Activated T-cell treated with anti-CD3 and anti-CD28 coated beads, Interleukin-2, amount 50 U/mL, for 72 hours (primary cell): ENCODE data around the gene DUOXA1. TPM values are rescaled to one million over a fixed set of nuclear protein-coding genes. Genes with fewer than 3 reads are reported as not detected.
"Not testable (repeated sequence)": the region's sequence is repeated elsewhere in the genome, so short reads cannot be mapped to it uniquely, and the experiment has no call there.

Source experiments
- ATAC-seq, 2 donors: fragments of 150-1000 bp; cut with Tn5 transposase; replicated peaks in 1 of 2; 2 replicates each; pipeline ENCODE4 v1.10.0; 2021; ENCODE audit warnings: moderate library complexity in 2 of 2, mild to moderate bottlenecking in 1 of 2
- DNase-seq, 2 donors: peaks; one replicate each; pipeline ENCODE4 v3.0.0; 2021 to 2022; ENCODE audit warnings: mixed read lengths in 1 of 2
- H3K27ac Mint-ChIP-seq: one replicate; pipeline ENCODE4 v1.8.0; 2022; ENCODE audit warnings: mild to moderate bottlenecking, moderate library complexity, mixed read lengths
- H3K27me3 Mint-ChIP-seq: one replicate; pipeline ENCODE4 v1.8.0; 2022; ENCODE audit warnings: low read depth, mixed read lengths
- H3K36me3 Mint-ChIP-seq, 2 donors: one replicate each; pipeline ENCODE4 v1.8.0; 2022; ENCODE audit warnings: mixed read lengths in 2 of 2, mild to moderate bottlenecking in 1 of 2; ENCODE audit not compliant: insufficient read depth in 2 of 2
- H3K4me1 Mint-ChIP-seq: one replicate; pipeline ENCODE4 v1.8.0; 2022; ENCODE audit warnings: low read depth, mixed read lengths
- H3K4me3 Mint-ChIP-seq, 2 donors: one replicate each; pipeline ENCODE4 v1.8.0; 2022; ENCODE audit warnings: mild to moderate bottlenecking in 2 of 2, mixed read lengths in 2 of 2, moderate library complexity in 2 of 2
- H3K9me3 Mint-ChIP-seq, 2 donors: one replicate each; pipeline ENCODE4 v1.8.0; 2022; ENCODE audit warnings: mixed read lengths in 2 of 2
- total RNA-seq, 2 donors: library from RNA; stranded (reverse); gene quantifications; one replicate each; pipeline ENCODE4 v1.2.3, GENCODE V29; 2022

DUOXA1 gene
- total RNA-seq, 2 donors from 2014 or later: 0.46 to 0.65 TPM

DNA sequence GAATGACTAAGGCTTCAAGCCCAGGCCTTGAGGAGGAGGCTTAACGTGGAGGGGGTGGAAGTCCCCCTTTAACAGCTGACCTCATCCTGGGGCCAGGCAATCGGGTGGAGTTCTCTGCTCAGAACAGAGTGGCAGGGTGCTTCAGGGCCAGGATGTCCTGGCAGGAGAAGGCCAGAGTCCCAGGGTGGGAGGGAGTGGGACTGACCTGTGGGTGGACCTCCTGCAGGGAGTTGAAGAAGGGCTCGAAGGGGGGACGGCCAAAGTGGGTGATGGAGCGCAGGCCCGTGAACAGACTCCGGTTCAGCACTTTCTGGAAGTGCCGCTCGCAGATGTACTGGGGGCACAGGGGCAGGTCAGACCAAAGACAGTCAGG lies 35.3 kb downstream of the DUOXA1 start:
- Mint-ChIP-seq H3K27me3 (peaks cover 14% of the 10 kb centered on the region), H3K4me1 (no peaks in the 10 kb centered on the region), H3K4me3 (no peak overlapping the region), H3K9me3 (no peaks in the 10 kb centered on the region), H3K27ac (no peak overlapping the region), H3K36me3 (no peaks in the 10 kb centered on the region)
- ATAC-seq (no peak), DNase-seq (no peak)

DNA sequence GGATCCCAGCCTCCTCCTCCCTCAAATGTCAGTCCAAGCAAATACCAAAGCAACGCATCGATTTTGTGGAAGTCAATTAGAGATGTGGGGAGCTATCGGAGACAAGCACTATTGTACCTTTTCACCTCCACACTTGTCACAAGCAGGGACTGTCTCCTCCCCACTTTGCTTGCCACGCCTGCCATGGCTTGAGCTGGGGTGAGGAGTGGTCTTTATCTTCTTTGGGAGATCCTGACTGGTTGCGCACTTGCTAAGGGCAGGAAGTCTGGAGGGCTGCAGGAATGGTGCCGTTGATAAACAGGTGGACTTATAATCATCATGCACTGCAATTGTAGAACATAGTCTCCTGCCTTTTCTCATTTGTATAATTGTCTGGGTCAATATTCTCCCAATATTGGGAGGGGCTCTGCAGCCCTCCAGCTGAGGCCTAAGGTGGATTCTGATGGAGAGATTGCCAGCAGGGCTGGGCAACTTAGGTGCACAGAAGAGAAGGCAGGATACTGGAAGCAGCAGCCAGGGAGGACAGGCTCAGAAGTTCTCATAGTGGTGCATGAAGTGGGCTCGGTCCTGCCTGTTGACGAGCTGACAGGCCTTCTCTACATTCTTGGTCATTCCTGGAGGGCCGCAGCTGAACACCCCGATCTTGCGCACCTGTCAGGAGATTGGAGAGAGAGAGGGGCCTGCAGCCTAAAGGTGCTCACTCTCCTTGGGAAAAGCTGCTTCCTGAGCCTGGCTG lies 35.9 kb downstream of the DUOXA1 start:
- Mint-ChIP-seq H3K4me3 (no peak overlapping the region), H3K36me3 (no peaks in the 10 kb centered on the region), H3K4me1 (no peaks in the 10 kb centered on the region), H3K27me3 (peaks cover 19% of the 10 kb centered on the region), H3K9me3 (no peaks in the 10 kb centered on the region), H3K27ac (no peak overlapping the region)
- no peak for DNase-seq
- no peak for ATAC-seq

DNA sequence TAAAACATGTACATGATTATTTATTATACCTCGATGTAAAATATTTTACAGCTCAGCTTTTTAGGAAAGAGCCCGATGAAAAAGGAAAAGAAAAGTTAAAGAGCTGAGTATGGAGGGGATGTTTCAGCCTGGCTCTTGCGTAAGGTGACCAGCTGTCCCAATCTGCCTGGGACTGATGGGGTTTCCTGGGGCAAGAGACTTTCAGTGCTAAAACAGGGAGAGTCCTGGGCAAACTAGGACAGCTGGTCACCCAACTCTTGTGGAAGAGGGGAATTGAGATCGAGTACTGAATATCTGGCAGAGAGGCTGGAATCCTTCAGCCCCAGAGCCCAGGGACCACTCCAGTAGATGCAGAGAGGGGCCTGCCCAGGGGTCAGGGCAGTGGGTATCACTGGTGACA lies 36.7 kb downstream of the DUOXA1 start:
- H3K36me3 Mint-ChIP-seq: no peaks in the 10 kb centered on the region
- H3K4me3 Mint-ChIP-seq: no peak overlapping the region
- no peak for ATAC-seq
- H3K27me3 Mint-ChIP-seq: peaks cover 22% of the 10 kb centered on the region
- H3K27ac Mint-ChIP-seq: no peak overlapping the region
- DNase-seq: no peak
- H3K9me3 Mint-ChIP-seq: no peaks in the 10 kb centered on the region
- no peaks in the 10 kb centered on the region for H3K4me1 Mint-ChIP-seq

DNA sequence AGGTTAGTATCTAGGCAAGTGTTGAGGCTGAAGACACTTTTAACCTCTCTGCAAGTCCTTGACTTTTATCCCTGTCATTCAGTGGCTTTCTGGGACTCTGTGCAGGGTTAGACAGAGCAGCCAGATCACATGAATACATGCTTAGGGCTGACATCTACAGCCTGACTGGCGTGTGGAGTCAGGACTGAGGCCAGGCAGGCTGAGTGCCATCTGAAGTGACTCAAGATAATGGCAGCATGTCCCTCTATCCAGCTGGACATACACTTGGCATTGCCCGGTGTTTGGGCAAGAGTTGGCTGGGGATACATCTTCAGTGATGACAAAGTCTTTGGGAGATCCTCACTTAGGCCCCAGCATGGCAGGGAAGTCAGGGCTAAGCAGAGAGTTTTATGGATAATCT lies 38.1 kb downstream of the DUOXA1 start:
- Mint-ChIP-seq H3K36me3 (no peaks in the 10 kb centered on the region), H3K27me3 (peaks cover 28% of the 10 kb centered on the region), H3K9me3 (no peaks in the 10 kb centered on the region), H3K27ac (no peak overlapping the region), H3K4me3 (no peak overlapping the region), H3K4me1 (no peaks in the 10 kb centered on the region)
- DNase-seq (no peak), ATAC-seq (no peak)

DNA sequence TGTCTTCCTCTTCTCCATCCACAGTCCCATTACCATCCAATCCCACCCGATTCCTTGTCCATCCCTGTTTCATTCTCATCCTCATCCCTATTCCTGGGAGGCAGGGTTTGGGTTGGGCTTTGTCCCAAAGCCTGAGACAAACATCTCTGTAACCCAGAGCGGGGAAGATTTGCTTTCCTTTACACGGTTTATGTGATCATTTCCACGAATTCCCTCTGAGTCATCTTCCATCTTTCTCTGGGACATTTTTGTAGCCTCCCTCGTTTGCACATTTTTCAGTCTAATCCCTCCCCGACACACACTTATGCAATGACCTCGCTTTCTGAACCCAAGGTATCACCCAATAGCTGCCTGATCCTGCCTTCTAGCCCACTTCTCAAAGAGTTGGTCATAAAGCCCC lies 38.5 kb downstream of the DUOXA1 start:
- Mint-ChIP-seq H3K4me3 (no peak overlapping the region), H3K27me3 (peaks cover 28% of the 10 kb centered on the region), H3K9me3 (no peaks in the 10 kb centered on the region), H3K27ac (no peak overlapping the region), H3K4me1 (no peaks in the 10 kb centered on the region), H3K36me3 (no peaks in the 10 kb centered on the region)
- ATAC-seq: no peak
- no peak for DNase-seq

DNA sequence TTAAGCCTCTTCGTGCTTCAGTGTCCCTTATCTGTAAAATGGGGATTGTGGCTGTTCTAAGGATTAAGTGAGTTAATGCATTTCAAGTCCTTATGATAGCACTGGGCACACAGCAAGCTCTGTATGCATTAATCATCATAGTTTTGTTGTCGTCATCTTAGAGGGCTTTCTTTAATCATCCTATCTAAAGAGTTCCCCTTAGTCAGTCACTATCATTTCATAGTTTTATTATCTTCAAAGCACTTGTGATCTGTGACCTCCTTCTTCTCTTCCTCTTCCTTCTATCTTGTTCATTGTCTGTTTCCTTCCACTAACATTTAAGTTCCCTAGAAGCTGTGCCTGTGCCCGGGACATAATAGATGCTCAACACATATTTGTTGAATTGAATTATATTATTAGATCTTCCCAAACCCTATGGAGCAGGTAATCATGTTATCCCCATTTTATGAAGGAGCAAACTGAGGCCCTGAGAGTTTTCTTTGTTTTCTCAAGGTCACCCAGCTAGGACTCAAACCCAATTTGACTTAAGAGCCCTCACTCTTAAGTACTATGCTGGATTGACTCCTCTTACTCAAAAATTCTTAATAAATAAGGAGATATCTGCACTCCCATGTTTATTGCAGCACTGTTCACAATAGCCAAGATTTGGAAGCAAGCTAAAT lies 39.8 kb downstream of the DUOXA1 start:
- no peak for ATAC-seq
- DNase-seq: no peak
- H3K27ac Mint-ChIP-seq: no peak overlapping the region
- peaks cover 28% of the 10 kb centered on the region for H3K27me3 Mint-ChIP-seq
- H3K9me3 Mint-ChIP-seq: no peaks in the 10 kb centered on the region
- H3K4me3 Mint-ChIP-seq: no peak overlapping the region
- no peaks in the 10 kb centered on the region for H3K4me1 Mint-ChIP-seq
- H3K36me3 Mint-ChIP-seq: no peaks in the 10 kb centered on the region

DNA sequence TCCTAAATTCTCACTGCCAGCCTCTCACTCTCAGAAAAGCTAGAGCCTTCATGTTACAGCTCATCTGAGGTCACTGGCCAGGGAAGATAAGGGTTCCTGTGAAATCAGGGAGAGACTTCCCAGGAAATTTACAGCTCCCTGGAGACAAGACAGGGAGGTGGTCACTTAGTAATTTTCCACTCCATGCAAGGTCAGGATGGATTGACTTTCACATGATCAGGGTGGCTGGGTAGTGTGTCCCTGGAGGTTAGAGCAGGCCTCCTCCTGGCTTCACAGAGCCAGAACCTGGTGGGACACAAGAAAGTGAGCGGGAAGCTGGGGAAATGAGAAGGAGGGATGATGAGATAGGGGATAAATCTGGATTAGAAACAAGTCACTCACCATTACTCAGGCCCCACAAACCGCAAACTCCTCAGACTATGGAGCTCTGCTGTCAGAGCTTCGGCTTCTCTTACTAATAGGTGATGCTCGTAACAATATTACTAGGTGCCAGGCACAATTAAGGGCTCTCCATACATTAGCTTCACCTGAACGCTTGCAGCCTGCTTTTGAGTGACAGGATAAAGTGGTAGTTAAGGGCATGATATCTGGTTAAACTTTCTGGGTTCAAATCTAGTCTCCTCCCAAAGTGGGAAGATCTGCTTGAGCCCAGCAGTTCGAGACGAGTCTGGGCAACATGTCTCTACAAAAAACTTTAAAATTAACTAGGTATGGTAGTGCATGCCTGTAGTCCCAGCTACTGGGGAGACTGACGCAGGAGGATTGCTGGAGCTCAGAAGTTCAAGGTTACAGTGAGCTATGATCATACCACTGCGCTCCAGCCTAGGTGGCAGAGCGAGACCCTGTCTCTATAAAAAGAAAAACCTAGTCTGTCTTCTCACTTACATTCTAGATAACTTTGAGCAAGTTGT lies 40.6 kb downstream of the DUOXA1 start:
- H3K4me3 Mint-ChIP-seq: no peak overlapping the region
- H3K27ac Mint-ChIP-seq: no peak overlapping the region
- H3K9me3 Mint-ChIP-seq: no peaks in the 10 kb centered on the region
- DNase-seq (no peak), ATAC-seq (no peak)
- H3K4me1 Mint-ChIP-seq: no peaks in the 10 kb centered on the region
- peaks cover 29% of the 10 kb centered on the region for H3K27me3 Mint-ChIP-seq
- H3K36me3 Mint-ChIP-seq: no peaks in the 10 kb centered on the region

DNA sequence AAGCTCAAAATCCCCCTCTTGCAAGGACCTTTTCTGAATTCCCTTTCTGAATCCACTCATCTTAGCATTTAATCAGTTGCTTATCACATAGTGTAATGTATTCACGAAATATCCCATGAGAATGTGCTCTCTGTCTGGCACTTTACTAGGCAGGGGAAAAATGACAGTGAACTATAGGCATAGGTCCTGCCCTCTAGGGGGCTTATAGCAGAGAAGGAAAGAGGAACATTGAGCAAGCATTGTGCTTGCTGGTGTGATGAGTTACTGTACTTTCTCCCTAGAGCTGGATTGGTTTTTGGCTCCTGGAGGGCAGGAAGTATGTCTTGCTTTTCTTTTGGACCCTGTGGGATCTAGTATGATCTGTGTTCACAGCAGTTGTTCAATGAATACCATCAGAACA lies 42.2 kb downstream of the DUOXA1 start:
- Mint-ChIP-seq H3K4me3 (no peak overlapping the region), H3K27ac (no peak overlapping the region), H3K36me3 (no peaks in the 10 kb centered on the region), H3K27me3 (peaks cover 36% of the 10 kb centered on the region), H3K4me1 (no peaks in the 10 kb centered on the region), H3K9me3 (no peaks in the 10 kb centered on the region)
- DNase-seq: no peak
- ATAC-seq: no peak

DNA sequence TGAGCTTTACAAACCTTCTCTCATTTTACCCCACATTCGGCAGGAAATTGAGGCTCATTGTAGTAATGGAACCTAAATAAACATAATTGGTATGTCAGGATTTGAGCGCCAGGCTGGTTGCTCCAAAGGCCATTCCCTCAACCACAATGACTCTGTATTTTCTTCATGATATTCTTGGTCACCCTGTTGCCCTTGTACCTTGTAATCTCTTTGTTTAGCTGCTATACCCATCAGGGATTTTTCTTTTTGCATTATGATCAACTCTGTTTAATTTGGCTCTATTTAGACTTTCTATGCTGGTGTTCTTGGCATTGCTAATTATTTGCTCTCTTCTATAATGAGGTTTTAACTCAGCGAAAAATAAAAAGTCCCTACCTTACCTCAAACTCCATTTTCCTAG lies 45.5 kb downstream of the DUOXA1 start:
- DNase-seq (no peak), ATAC-seq (no peak)
- H3K4me1 Mint-ChIP-seq: no peaks in the 10 kb centered on the region
- no peak overlapping the region for H3K4me3 Mint-ChIP-seq
- no peaks in the 10 kb centered on the region for H3K9me3 Mint-ChIP-seq
- H3K27me3 Mint-ChIP-seq: peaks cover 20% of the 10 kb centered on the region
- no peak overlapping the region for H3K27ac Mint-ChIP-seq
- H3K36me3 Mint-ChIP-seq: no peaks in the 10 kb centered on the region

DNA sequence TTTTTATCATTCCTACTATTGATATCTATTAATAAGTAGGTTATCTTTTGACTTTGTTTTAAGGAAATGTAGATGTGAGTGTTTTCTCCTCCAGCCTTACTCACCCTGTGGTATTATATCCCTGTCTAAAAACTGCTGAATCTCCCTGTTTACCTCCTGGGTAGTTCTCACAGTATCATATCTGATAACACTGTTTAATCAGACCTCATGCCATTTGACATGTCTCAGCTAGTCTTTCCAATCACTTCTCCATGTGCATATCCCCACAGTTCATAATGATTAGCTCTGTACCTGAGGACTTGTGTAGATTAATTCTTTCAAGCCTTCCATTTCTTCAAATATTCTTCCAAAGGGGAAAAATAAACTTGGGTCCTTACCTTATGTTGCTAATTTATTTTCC lies 46.5 kb downstream of the DUOXA1 start:
- H3K4me1 Mint-ChIP-seq: no peaks in the 10 kb centered on the region
- H3K4me3 Mint-ChIP-seq: no peak overlapping the region
- ATAC-seq (no peak), DNase-seq (no peak)
- H3K36me3 Mint-ChIP-seq: no peaks in the 10 kb centered on the region
- no peak overlapping the region for H3K27ac Mint-ChIP-seq
- peaks cover 14% of the 10 kb centered on the region for H3K27me3 Mint-ChIP-seq
- no peaks in the 10 kb centered on the region for H3K9me3 Mint-ChIP-seq

DNA sequence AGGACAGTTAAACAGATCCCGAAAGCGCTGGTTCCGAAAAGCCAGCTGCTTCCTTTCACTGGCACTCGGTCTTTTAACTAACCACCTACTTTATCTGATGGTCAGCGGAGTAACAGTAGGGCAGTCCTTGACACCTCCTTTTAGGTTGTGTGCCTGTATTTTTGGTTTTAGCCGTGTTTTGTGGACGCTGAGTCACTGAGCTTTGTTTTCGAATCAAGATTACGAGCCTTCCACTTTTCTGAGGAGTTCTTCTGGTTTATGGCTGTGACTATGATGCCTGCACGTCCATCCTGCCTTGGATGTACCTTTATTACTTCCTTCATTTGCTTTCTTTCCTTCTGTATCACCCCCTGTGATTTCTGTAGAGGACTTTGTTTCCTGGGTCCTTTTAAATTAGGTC lies 47.3 kb downstream of the DUOXA1 start:
- not testable (repeated sequence) for DNase-seq, H3K4me3 Mint-ChIP-seq, H3K36me3 Mint-ChIP-seq, H3K27ac Mint-ChIP-seq, H3K4me1 Mint-ChIP-seq, ATAC-seq, H3K9me3 Mint-ChIP-seq
- peaks cover 14% of the 10 kb centered on the region for H3K27me3 Mint-ChIP-seq

DNA sequence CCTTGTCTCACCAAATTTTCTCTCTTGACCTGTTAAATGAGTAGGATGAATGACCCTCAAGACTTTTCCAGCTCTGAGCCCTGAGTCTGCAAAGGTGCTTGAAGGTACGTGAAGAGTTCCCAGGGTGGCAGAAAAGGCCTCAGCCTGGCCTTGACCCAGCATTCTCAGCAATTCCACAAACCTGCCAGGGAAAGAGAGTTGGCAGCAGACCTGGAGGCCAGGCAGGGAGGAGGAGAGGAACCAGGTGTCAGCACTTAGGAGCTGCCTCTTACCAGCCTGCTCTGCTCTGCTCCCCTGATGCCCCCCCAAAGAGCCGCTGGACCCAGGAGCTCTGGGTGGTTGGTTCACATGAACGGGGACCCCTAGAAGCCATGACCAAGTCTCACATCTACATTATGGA lies 49.1 kb downstream of the DUOXA1 start:
- H3K4me1 Mint-ChIP-seq, H3K4me3 Mint-ChIP-seq, H3K27ac Mint-ChIP-seq, H3K27me3 Mint-ChIP-seq, DNase-seq, ATAC-seq, H3K9me3 Mint-ChIP-seq, H3K36me3 Mint-ChIP-seq: not testable (repeated sequence)

DNA sequence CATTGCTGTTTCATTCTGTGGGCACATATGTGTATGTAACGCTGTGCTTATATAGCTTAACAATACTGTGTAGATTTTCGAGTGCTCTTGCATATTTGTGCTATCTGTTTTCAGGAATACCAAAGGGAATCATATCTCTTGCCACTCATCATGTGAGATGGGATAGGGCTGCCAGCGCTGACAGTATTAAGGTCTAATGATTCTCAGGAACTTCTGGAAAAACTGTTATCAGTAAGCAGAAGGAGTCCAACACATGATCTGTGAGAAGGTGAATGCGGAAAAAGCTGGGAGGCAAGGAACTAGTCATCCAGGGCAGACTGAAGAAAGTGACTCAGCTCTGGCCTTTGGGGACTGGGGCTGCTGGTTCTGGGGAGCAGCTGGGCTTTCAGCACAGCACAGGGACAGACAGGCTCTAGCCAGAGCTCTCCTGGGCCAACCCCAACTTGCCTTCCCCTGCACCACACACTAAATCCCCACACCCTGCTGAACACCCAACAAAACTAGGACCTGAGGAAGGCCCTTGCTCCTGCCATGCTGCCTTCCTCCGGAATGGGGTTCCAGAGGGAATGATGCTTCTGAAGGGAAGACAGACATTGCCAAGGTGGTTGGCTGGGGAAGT lies 49.9 kb downstream of the DUOXA1 start:
- not testable (repeated sequence) for ATAC-seq, H3K27me3 Mint-ChIP-seq, H3K4me3 Mint-ChIP-seq, DNase-seq, H3K9me3 Mint-ChIP-seq, H3K27ac Mint-ChIP-seq, H3K4me1 Mint-ChIP-seq, H3K36me3 Mint-ChIP-seq
